Stimulated activated naive CD8-positive, alpha-beta T cell treated with anti-CD3 and anti-CD28 coated beads, Interleukin-15, amount 100 ng/mL, for 72 hours (primary cell): ENCODE results near the gene HAP1.
A peak's percentile ranks its signal among the peaks of the same experiment; 100 is the strongest.

ENCODE experiments used
- ATAC-seq: fragments of 150-1000 bp; cut with Tn5 transposase; 2 replicates; pipeline ENCODE4 v1.10.0; 2021; ENCODE audit warnings: mild to moderate bottlenecking, moderate library complexity
- DNase-seq, 2 donors: peaks; one replicate each; pipeline ENCODE4 v3.0.0; 2021 to 2022
- H3K27ac Mint-ChIP-seq, 2 donors: one replicate each; pipeline ENCODE4 v1.8.0; 2022; ENCODE audit warnings: mild to moderate bottlenecking in 2 of 2, mixed read lengths in 2 of 2, moderate library complexity in 2 of 2
- H3K27me3 Mint-ChIP-seq: one replicate; pipeline ENCODE4 v1.8.0; 2022; ENCODE audit warnings: mixed read lengths
- H3K4me1 Mint-ChIP-seq: one replicate; pipeline ENCODE4 v1.8.0; 2022; ENCODE audit warnings: mild to moderate bottlenecking, mixed read lengths
- H3K4me3 Mint-ChIP-seq, 2 donors: one replicate each; pipeline ENCODE4 v1.8.0; 2022; ENCODE audit warnings: mild to moderate bottlenecking in 2 of 2, mixed read lengths in 2 of 2, moderate library complexity in 1 of 2
- H3K9me3 Mint-ChIP-seq, 2 donors: one replicate each; pipeline ENCODE4 v1.8.0; 2022; ENCODE audit warnings: mixed read lengths in 2 of 2

HAP1 gene

DNA sequence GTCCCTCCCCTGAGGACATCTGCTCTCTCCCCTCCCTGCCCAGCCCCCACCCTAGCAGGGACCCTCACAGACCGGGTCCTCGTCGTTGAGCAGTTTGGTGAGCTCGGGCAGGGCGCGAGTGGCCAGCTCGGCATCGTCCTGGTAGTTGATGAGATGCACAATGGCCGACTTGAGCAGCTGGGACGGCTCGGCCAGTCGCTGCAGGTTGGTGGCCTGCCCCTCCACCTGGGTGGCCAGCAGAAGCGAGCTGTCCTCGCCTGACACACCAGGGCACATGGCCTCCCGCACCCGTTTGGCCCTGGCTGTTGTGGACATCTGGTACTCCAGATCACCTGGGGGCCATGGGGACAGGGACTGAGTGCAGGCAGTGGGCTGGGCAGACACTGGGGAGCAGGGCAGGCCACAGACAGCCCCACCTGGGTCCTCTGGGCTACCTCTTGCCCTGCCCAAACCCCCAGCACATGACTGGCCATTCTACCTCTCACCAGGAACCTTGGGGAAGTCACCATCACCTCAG, 35.0 kb upstream of the HAP1 start:
- DNase-seq (no peak), ATAC-seq (no peak)
- H3K4me3 Mint-ChIP-seq, result no peak overlapping the region
- no peaks in the 10 kb centered on the region for H3K27me3 Mint-ChIP-seq
- peak overlapping the region in 1 of 2 donors; percentile 27 for H3K27ac Mint-ChIP-seq
- H3K9me3 Mint-ChIP-seq, result no peaks in the 10 kb centered on the region
- peaks cover 7% of the 10 kb centered on the region for H3K4me1 Mint-ChIP-seq

DNA sequence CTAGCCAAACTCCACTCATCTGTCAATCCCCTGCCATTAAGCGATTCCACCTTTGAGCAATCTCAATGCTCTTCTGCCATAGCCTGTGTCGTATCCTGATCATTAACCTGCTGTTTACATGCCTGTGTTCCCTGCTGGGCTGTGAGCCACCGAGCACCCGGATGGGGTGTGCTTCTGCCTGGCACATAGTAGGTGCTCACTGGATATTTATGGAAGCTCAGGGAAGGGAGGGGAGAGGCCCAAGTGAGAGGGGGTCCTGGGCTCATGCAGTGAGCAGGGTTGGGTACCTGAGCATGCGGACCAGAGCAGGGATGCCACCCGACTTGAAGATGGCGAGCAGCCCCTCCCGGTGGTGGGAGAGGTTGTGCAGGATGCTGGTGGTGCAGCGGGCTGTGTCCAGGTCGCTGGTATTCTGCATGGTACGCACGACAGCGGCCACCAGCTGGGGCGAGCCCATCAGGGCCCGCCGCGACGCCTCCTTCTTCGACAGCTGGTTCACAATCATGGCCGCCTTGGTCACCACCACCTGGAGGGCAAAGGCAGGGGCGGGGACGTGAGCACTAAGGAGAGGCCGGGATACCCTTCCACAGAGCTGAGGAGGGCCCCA, 34.3 kb upstream of the HAP1 start:
- no peak for ATAC-seq
- Mint-ChIP-seq H3K4me1 (peaks cover 7% of the 10 kb centered on the region), H3K27ac (no peak overlapping the region)

DNA sequence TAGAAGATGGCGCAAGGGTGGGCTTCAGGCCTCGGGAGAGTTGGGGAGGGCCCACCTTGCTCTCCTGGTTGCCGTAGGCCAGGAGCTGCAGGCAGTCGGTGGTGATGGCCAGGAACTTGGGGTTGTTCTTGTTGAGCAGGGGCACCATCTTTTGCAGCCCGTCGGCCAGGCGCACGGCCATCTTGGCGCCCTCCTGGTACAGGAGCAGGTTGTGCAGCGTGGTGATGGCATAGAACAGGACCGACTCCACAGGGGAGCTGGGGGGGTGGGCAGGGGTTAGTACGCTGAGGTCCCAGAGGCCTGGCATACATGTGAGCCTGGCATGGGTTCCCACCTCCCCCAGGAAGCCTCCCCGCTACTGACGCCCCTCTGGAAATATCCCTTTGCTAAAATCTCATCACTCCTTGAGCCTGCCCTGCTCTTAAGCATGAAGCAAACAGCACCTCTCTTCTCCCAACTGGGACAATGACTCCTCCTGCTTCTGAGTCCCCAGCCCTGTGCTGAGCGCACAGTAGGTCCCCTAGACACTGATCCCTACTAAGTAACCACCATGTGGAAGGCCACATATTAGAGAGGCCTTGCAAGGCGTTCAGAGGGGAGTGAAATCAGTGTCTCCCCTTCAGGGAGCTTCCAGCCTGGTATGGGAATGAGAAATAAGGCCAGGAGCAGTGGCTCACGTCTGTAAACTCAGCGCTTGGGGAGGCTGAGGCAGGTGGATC, 33.0 kb upstream of the HAP1 start:
- H3K27me3 Mint-ChIP-seq, result no peaks in the 10 kb centered on the region
- H3K4me3 Mint-ChIP-seq, result no peak overlapping the region
- H3K9me3 Mint-ChIP-seq, result no peaks in the 10 kb centered on the region
- H3K27ac Mint-ChIP-seq, result peak overlapping the region in 1 of 2 donors; percentile 79
- peaks cover 7% of the 10 kb centered on the region for H3K4me1 Mint-ChIP-seq
- no peak for DNase-seq
- no peak for ATAC-seq

More for the DNA sequence above, 34.3 kb upstream of the HAP1 start:
- no peak for DNase-seq
- Mint-ChIP-seq H3K9me3 (no peaks in the 10 kb centered on the region), H3K27me3 (no peaks in the 10 kb centered on the region), H3K4me3 (no peak overlapping the region)

DNA sequence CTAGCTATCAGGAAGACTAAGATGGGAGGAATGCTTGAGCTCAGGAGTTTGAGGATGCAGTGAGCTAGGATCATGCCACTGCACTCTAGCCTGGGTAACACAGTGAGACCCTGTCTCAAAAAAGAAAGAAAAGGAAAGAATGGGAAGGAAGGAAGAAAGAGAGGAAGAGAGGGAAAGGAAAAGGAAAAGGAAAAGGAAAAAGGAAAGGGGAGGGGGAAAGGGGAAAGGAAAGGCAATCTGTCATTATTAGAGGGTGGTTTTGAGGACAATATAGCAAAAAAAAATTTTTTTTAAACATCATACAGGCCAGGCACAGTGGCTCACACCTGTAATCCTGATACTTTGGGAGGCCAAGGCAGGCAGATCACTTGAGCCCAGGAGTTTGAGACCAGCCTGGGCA, 31.7 kb upstream of the HAP1 start:
- no peak for ATAC-seq
- Mint-ChIP-seq H3K9me3 (no peaks in the 10 kb centered on the region), H3K27me3 (no peaks in the 10 kb centered on the region), H3K4me3 (no peak overlapping the region), H3K4me1 (no peaks in the 10 kb centered on the region), H3K27ac (no peak overlapping the region)
- DNase-seq, result no peak

DNA sequence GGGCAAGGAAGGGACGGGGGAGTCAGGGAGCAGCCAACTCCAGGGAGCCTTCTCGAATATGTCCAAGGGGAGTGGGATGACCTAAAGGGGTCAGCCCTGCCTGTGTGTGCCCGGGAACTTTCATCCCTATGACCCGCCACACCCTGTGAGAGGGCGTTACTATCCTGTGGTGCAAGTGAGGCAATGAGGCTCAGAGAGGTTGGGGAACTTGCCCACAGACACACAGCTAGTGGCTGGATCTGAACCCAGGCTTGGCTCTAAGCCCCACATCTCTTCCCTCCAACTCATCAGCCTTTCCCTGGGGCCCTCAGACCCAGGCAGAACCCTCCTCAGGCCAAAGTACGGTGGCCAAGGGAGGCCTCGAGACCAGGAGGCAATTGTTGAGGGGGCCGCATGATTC, 28.9 kb upstream of the HAP1 start:
- H3K27me3 Mint-ChIP-seq, result no peaks in the 10 kb centered on the region
- H3K4me1 Mint-ChIP-seq, result no peaks in the 10 kb centered on the region
- no peak overlapping the region for H3K27ac Mint-ChIP-seq
- no peak overlapping the region for H3K4me3 Mint-ChIP-seq
- DNase-seq, result no peak
- no peaks in the 10 kb centered on the region for H3K9me3 Mint-ChIP-seq
- no peak for ATAC-seq

DNA sequence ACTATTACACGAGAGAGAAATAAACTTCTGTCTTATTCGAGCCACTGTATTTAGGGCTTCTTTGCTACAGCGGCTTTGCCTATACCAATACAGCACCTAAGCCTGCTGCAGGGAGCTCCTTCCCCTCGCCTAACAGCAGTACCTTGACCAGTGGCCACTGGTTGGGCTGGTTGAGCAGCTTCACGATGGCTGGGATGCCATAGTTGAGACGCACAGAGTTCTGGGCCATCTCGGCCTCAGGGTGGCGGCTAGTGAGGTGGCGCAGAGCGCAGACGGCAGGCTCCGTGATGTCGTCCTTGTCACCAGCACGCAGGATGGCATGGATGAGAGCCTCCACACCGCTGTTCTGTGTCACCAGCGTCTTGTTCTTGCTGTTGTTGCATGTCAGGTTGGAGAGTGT, 28.4 kb upstream of the HAP1 start:
- ATAC-seq (no peak), DNase-seq (no peak)
- Mint-ChIP-seq H3K27ac (no peak overlapping the region), H3K4me1 (no peaks in the 10 kb centered on the region), H3K9me3 (no peaks in the 10 kb centered on the region), H3K4me3 (no peak overlapping the region), H3K27me3 (no peaks in the 10 kb centered on the region)

DNA sequence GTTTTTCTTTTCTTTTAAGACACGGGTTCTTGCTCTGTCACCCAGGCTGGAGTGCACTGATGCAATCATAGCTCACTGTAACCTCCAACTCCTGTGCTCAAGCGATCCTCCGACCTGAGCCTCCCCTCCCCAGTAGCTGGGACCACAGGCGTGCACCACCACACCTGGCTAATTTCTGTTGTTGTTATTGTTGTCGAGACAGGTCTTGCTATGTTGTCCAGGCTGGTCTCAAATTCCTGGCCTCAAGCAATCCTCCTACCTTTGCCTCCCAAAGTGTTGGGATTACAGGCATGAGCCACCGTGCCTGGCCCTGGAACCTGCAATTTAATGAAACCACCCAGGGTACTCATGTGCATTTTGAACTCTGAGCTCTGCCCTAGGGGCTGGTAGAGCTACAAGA, 27.9 kb upstream of the HAP1 start:
- no peak for ATAC-seq
- Mint-ChIP-seq H3K27ac (no peak overlapping the region), H3K4me1 (no peaks in the 10 kb centered on the region)

DNA sequence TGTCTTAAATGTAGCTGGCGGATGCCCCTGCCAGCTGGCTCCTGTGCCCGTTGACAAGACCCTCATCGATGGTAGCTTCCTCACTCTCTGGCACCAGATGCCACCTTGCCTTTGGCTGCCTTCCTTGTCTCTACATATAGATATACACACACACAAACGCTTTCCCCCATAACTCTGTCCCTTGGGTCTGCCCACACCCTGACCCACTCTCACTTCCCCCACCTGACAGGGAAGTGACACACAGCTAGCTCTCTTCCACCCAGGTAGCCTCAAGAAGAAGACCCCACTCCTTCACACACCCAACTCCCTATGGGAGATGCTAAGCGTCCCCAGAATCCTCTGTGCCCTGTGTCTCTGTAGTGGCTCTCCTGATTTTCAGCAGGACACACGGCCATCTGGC, 26.4 kb upstream of the HAP1 start:
- Mint-ChIP-seq H3K9me3 (no peaks in the 10 kb centered on the region), H3K4me1 (no peaks in the 10 kb centered on the region), H3K4me3 (no peak overlapping the region), H3K27me3 (no peaks in the 10 kb centered on the region), H3K27ac (peak overlapping the region in 1 of 2 donors; percentile 48)
- ATAC-seq (no peak), DNase-seq (no peak)

More for the DNA sequence above, 27.9 kb upstream of the HAP1 start:
- Mint-ChIP-seq H3K9me3 (no peaks in the 10 kb centered on the region), H3K27me3 (no peaks in the 10 kb centered on the region), H3K4me3 (no peak overlapping the region)
- no peak for DNase-seq

DNA sequence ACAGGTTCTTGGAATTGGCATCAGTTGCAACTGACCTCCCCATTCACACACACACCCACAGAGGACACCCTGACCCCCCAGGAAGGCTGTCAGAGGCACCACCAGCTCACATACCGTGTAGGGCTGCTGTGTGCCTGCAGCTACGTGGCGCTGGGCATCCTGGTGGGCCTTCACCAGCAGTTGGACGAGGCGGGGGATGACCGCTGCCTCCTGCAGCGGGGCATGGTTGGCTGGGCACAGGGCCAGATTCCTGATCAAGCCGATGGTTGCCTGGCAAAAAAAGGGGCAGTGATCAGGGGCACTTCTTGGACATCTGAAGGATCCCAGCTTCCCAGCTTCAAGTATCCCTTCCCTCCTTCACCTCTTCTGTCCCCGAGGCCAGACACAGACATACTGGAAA, 24.2 kb upstream of the HAP1 start:
- DNase-seq (no peak), ATAC-seq (no peak)
- Mint-ChIP-seq H3K9me3 (no peaks in the 10 kb centered on the region), H3K4me3 (no peak overlapping the region), H3K4me1 (no peaks in the 10 kb centered on the region), H3K27ac (no peak overlapping the region), H3K27me3 (no peaks in the 10 kb centered on the region)

DNA sequence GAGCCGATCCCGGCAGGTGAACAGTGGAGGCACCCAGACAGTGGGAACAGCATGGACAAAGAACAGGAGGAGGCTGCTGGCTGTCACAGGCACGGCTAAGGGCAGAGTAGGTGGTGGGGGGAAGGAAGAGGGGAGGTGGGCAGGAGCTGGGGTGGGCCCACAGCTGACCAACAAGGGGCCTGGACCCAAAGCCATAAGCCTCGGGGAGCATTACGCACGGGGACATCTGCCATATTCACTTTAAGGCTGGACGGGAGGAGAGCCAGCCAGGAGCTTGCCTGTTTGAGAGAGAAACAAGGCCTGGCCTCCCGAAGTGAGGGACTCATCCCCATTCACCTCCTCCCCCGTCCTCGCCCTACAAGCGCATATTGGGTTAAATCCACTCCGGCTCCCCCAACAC, 19.6 kb upstream of the HAP1 start:
- no peak overlapping the region for H3K4me3 Mint-ChIP-seq
- no peaks in the 10 kb centered on the region for H3K4me1 Mint-ChIP-seq
- ATAC-seq, result no peak
- H3K27ac Mint-ChIP-seq, result no peak overlapping the region
- no peaks in the 10 kb centered on the region for H3K27me3 Mint-ChIP-seq
- no peak for DNase-seq
- no peaks in the 10 kb centered on the region for H3K9me3 Mint-ChIP-seq

DNA sequence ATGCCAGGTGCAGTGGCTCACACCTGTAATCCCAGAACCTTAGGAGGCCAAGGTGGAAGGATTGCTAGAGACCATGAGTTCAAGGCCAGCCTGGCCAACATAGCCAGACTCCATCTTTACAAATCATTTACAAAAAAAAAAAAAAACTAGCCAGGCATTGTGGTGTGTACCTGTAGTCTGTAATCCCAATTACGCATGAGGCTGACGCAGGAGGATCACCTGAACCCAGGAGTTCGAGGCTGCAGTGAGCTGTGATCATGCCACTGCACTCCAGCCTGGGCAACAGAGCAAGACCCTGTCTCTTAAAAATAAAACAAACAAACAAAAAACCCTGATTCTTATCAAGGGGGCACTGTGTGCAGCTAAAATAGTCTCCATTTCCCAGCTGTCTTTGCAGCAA, 16.8 kb upstream of the HAP1 start:
- no peaks in the 10 kb centered on the region for H3K27me3 Mint-ChIP-seq

DNA sequence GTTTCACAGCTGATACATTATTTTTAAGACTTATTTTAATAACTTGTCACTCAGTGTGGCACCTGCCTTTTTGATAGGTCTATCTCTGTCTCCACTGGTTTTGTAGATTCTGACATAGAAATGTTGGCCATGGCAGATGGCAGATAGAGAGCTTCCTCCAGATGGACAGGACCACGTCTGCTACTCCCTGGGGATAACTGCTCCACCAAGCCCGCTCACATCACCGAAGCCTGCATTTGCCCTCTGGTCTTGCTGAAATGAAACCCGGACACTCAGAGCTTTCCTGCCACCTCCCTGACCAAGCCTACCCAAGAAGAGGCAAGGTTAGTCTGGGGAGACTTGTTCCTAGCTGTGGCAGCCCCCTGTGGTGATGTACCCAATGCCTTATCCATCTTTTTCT, 16.4 kb upstream of the HAP1 start:
- Mint-ChIP-seq H3K27ac (no peak overlapping the region), H3K27me3 (no peaks in the 10 kb centered on the region), H3K9me3 (no peaks in the 10 kb centered on the region), H3K4me3 (no peak overlapping the region), H3K4me1 (no peaks in the 10 kb centered on the region)
- ATAC-seq, result no peak
- no peak for DNase-seq

More for the DNA sequence above, 16.8 kb upstream of the HAP1 start:
- no peak overlapping the region for H3K27ac Mint-ChIP-seq
- H3K4me1 Mint-ChIP-seq, result no peaks in the 10 kb centered on the region
- H3K9me3 Mint-ChIP-seq, result no peaks in the 10 kb centered on the region
- no peak overlapping the region for H3K4me3 Mint-ChIP-seq
- ATAC-seq (no peak), DNase-seq (no peak)

DNA sequence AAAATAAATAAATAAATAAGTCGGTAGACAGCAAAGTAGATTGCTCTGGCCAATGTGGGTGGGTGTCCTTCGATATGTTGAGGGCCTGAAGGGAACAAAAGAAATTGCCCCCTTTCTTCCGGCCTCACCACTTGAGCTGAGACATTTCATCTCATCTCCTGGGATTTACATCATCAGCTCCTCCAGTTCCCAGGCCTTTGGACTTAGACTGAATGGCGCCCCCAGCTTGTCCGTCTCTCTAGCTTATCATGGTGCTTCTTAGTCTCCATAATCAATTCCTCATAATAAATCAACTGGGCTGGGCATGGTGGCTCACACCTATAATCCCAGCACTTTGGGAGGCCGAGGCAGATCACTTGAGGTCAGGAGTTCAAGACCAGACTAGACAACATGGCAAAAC, 13.8 kb upstream of the HAP1 start:
- ATAC-seq, result no peak
- Mint-ChIP-seq H3K4me3 (no peak overlapping the region), H3K27me3 (no peaks in the 10 kb centered on the region), H3K4me1 (no peaks in the 10 kb centered on the region), H3K9me3 (no peaks in the 10 kb centered on the region), H3K27ac (no peak overlapping the region)
- no peak for DNase-seq

DNA sequence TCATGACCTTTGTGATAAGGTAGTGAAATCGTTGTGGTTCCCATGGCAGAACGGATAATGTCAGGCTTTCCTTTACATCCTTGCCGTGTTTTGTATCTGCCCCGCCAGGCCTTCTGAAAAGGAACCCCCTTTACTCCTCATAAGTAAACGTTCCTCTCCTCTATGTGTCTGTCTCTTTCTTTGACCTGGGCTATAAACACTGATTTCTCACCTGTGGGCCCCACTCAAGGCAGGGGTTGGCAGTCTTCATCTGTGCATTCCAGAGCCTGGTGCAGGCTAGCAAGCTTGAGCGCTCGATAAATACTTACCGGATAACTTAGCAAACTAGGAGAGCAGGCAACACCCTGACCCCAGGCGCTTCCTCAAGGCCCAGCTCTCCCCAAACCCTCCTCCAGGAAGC, 7.3 kb upstream of the HAP1 start:
- no peak overlapping the region for H3K27ac Mint-ChIP-seq
- H3K27me3 Mint-ChIP-seq, result peaks cover 13% of the 10 kb centered on the region
- no peak overlapping the region for H3K4me3 Mint-ChIP-seq
- DNase-seq (no peak), ATAC-seq (no peak)
- no peaks in the 10 kb centered on the region for H3K9me3 Mint-ChIP-seq
- peaks cover 8% of the 10 kb centered on the region for H3K4me1 Mint-ChIP-seq

DNA sequence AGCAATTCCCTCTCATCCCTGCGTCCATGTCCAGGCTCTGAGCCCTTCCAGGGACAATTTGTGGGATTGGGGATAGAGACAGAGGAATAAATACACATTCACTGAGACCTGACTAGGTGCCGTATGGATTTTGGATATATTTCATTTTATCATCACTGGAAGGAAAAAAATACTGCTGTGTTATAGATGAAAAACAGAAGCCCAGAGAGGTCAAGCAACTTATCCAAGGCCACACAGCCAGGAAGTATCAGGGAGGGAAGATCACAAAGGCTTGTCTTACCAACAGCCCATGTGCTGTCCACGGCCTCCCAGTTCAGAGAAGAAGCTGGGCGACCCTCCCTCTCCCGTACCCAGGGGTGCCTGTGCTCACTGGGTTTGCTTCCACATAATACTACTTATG, 6.1 kb upstream of the HAP1 start:
- Mint-ChIP-seq H3K9me3 (no peaks in the 10 kb centered on the region), H3K27ac (no peak overlapping the region), H3K27me3 (peaks cover 25% of the 10 kb centered on the region), H3K4me3 (no peak overlapping the region), H3K4me1 (peaks cover 8% of the 10 kb centered on the region)
- no peak for DNase-seq
- no peak for ATAC-seq

DNA sequence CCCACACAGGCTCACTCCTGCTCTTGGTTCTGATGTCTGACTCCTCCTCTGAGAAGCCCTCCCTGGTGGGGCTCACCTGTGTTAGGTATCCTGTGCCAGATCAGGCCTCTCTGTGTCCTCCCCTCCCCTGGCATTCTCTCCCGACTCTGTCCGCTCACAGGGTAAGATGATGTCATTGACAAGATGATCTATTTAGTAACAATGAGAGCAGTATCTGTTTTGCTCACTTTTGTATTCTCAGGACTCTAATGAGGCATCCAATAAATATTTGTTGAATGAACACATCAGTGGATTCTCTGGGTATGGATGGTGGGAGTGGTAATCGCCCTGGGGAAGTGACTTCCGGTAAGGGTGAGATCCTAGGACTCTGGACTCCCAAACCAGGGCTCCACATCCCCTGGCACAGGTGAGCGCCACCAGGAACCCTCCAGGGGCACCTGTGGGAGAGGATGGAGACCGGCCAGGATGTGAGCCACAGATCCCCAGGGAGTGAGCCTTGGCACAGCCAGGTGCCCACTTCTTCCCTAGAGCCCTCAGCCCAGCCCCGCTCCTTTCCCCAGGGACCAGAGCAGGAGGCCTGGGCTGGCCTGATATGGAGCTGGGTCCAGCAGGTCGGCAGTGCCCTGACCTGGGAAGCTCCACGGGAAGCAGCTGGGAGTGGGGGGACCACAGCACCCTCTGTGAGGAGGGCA, 5.4 kb upstream of the HAP1 start:
- Mint-ChIP-seq H3K27ac (peak overlapping the region in 1 of 2 donors; percentile 62), H3K4me1 (peaks cover 12% of the 10 kb centered on the region), H3K9me3 (no peaks in the 10 kb centered on the region), H3K27me3 (peaks cover 32% of the 10 kb centered on the region), H3K4me3 (no peak overlapping the region)
- DNase-seq (no peak), ATAC-seq (no peak)
